ENCODE measurements around the gene SKIC3. TPM values are rescaled to one million over a fixed set of nuclear protein-coding genes. Genes with fewer than 3 reads are reported as not detected.

The SKIC3 gene
- total and polyA plus RNA-seq, 2 of the 13 experiments (the other 11 are each of a cell fraction or from before 2014, with no cell fraction given), result 36.9 to 61.5 TPM

GRCh38 chr5:95524423-95524822, 30.4 kb downstream of the SKIC3 start (continued):
- TF ChIP-seq ZNF790 (CRISPR knock-in tag; IDR thresholded peaks at IDR 0.05; ENCODE audit: borderline replicate concordance) (no peak), TMF1 (CRISPR knock-in tag; IDR thresholded peaks at IDR 0.05; ENCODE audit: low read depth) (no peak), ZNF772 (CRISPR knock-in tag; IDR thresholded peaks at IDR 0.05) (no peak), ZFP36L1 (CRISPR knock-in tag; IDR thresholded peaks at IDR 0.05) (no peak), AGO1 (IDR thresholded peaks at IDR 0.05; ENCODE audit: low read depth, low read length, poor library complexity, severe bottlenecking) (no peak), AKNA (CRISPR knock-in tag; IDR thresholded peaks at IDR 0.05; ENCODE audit: borderline replicate concordance) (no peak), MEIS1 (CRISPR knock-in tag; IDR thresholded peaks at IDR 0.05; ENCODE audit: borderline replicate concordance) (no peak), THRA (CRISPR knock-in tag; IDR thresholded peaks at IDR 0.05; ENCODE audit: borderline replicate concordance) (no peak), ZNF552 (CRISPR knock-in tag; IDR thresholded peaks at IDR 0.05; ENCODE audit: borderline replicate concordance) (no peak)
